ENCODE measurements around the gene FARS2. TPM values are rescaled to one million over a fixed set of nuclear protein-coding genes. Genes with fewer than 3 reads are reported as not detected.

Gene FARS2
- total and polyA plus RNA-seq, 2 of the 13 experiments (the other 11 are each of a cell fraction or from before 2014, with no cell fraction given), result 15.4 to 26.0 TPM

- no peaks in the 10 kb centered on the region for H3K27me3 ChIP-seq (ENCODE audit: control insufficient read depth in 1 of 2, insufficient read depth in 2 of 2, low read length in 2 of 2)
- H3K4me1 ChIP-seq (ENCODE audit: insufficient read depth, low read length), result no peaks in the 10 kb centered on the region
- ChIA-PET CTCF (ENCODE audit: low intra/inter-chr PET ratio, low total read pairs) (no interaction called here), POLR2A (no interaction called here)
- no peak overlapping the region for H3K4me2 ChIP-seq (ENCODE audit: low read depth, low read length)
- TF ChIP-seq TFE3 (CRISPR knock-in tag; IDR thresholded peaks at IDR 0.05) (no peak), POLR2G (IDR thresholded peaks at IDR 0.05; ENCODE audit: low read depth, low read length) (no peak), SETDB1 (CRISPR knock-in tag; IDR thresholded peaks at IDR 0.05; ENCODE audit: borderline replicate concordance) (no peak), CENPT (CRISPR knock-in tag; IDR thresholded peaks at IDR 0.05; ENCODE audit: low read depth) (no peak), ZNF407 (CRISPR knock-in tag; IDR thresholded peaks at IDR 0.05; ENCODE audit: not compliant biosample characterization) (no peak), ZNF776 (CRISPR knock-in tag; IDR thresholded peaks at IDR 0.05) (no peak), ZNF768 (CRISPR knock-in tag; IDR thresholded peaks at IDR 0.05) (no peak)
- no peaks in the 10 kb centered on the region for H3K9me3 ChIP-seq (ENCODE audit: low read length)
- H3K36me3 ChIP-seq (replicated peaks in 1 of 2; ENCODE audit: control insufficient read depth in 1 of 2, insufficient read depth in 2 of 2, low read length in 2 of 2), result no peaks in the 10 kb centered on the region
- no peak overlapping the region for H3K9ac ChIP-seq (ENCODE audit: insufficient read depth, low read depth, low read length)
- H2AFZ ChIP-seq (ENCODE audit: low read length), result no peak overlapping the region
- in situ Hi-C loops (cut with HindIII; ENCODE audit: extremely low pct_ligation_motif_present, low pct_unique_long_range_greater_than_20kb) (no loop called here), intact Hi-C loops (cut with micrococcal nuclease; ENCODE audit: unreplicated experiment) (no loop called here)
- H3K79me2 ChIP-seq (ENCODE audit: insufficient read depth, low read length), result no peaks in the 10 kb centered on the region
- 89% methylated on average over 5 of the region's 5 CpGs for WGBS (ENCODE audit: low lambda C conversion rate)
- no peak for ATAC-seq
- H3K27ac ChIP-seq (ENCODE audit: extremely low read length, insufficient read depth, low read length), result no peak overlapping the region
- FAIRE-seq, result no peak
- BruUV-seq (replicated peaks), result no TSS peak
- H3K4me3 ChIP-seq (replicated peaks in 1 of 3; ENCODE audit: insufficient read depth in 1 of 3, low read depth in 2 of 3, low read length in 3 of 3), result no peak overlapping the region
- H4K20me1 ChIP-seq (ENCODE audit: insufficient read depth, low read length), result no peaks in the 10 kb centered on the region
- DNase-seq (ENCODE audit: low spot score), result no peak
These were observed 418.8 kb downstream of the FARS2 start for GRCh38 chr6:5680095-5680494.

All from HepG2 (cell line).